Stimulated activated CD8-positive, alpha-beta memory T cell treated with anti-CD3 and anti-CD28 coated beads, Interleukin-7, amount 100 ng/mL, for 4 hours (primary cell): Measurements from ENCODE around the gene CLECL1.
"Not testable (repeated sequence)": the region's sequence is repeated elsewhere in the genome, so short reads cannot be mapped to it uniquely, and the experiment has no call there.

Experiments used
- DNase-seq, 2 donors: peaks; one replicate each; pipeline ENCODE4 v3.0.0-alpha.2; 2020; ENCODE audit warnings: low read depth in 2 of 2

CLECL1 gene

GRCh38 chr12:9751204-9752144, 18.6 kb upstream of the CLECL1 start:
- DNase-seq = peak in 1 of 2 donors; percentile 68

- peak in 1 of 2 donors; percentile 42 for DNase-seq
Measured at GRCh38 chr12:9750276-9751203, 17.6 kb upstream of the CLECL1 start.

- no peak for DNase-seq
Measured at GRCh38 chr12:9749640-9750039, 16.7 kb upstream of the CLECL1 start.

GRCh38 chr12:9745199-9745598, 12.3 kb upstream of the CLECL1 start:
- DNase-seq = no peak

GRCh38 chr12:9742661-9743060, 9.8 kb upstream of the CLECL1 start:
- no peak for DNase-seq

GRCh38 chr12:9741726-9742125, 8.8 kb upstream of the CLECL1 start:
- peak; percentile 59 to 71 for DNase-seq

- no peak for DNase-seq
Measured at GRCh38 chr12:9740106-9740750, 7.3 kb upstream of the CLECL1 start.

- DNase-seq = not testable (repeated sequence)
Measured at GRCh38 chr12:9739404-9740105, 6.7 kb upstream of the CLECL1 start.

- DNase-seq = not testable (repeated sequence)
Measured at GRCh38 chr12:9738905-9739304, 6.0 kb upstream of the CLECL1 start.

- no peak for DNase-seq
Measured at GRCh38 chr12:9736936-9737705, 4.2 kb upstream of the CLECL1 start.

GRCh38 chr12:9735601-9736000, 2.7 kb upstream of the CLECL1 start:
- DNase-seq = no peak

- DNase-seq = no peak
Measured at GRCh38 chr12:9731797-9732196, 1.1 kb downstream of the CLECL1 start.

- DNase-seq = no peak
Measured at GRCh38 chr12:9731393-9731792, 1.5 kb downstream of the CLECL1 start.

GRCh38 chr12:9730591-9730990, 2.3 kb downstream of the CLECL1 start:
- no peak for DNase-seq

- no peak for DNase-seq
Measured at GRCh38 chr12:9730011-9730410, 2.9 kb downstream of the CLECL1 start.

GRCh38 chr12:9729082-9729481, 3.8 kb downstream of the CLECL1 start:
- no peak for DNase-seq

- DNase-seq = no peak
Measured at GRCh38 chr12:9727813-9728212, 5.1 kb downstream of the CLECL1 start.

- DNase-seq = no peak
Measured at GRCh38 chr12:9725213-9725870, 7.6 kb downstream of the CLECL1 start.

- DNase-seq = no peak
Measured at GRCh38 chr12:9724023-9724422, 8.9 kb downstream of the CLECL1 start.
